ENCODE results near the gene NOS1AP.

DNA sequence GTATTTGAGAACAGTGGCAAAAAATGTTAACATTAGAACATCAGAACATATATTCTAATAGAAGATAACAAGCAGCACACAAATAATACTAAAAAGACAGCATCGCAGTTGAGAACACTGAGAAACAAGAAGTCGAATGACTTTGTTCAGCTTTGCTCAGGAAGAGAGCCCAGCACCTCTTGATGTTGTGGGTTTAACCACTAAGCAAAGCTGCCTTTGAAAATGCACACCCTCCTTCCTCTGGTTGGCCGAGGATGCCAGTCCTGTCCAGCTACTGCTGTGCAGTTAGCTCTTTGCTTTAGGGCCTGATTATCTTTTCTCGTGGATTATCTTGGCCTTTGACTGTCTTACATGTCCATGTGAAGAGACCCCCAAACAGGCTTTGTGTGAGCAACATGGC, 246.7 kb downstream of the NOS1AP start:
- TF ChIP-seq POLR2A (IDR thresholded peaks at IDR 0.05; ENCODE audit: low read depth, low read length) (no peak), POLR2AphosphoS5 (IDR thresholded peaks at IDR 0.05; ENCODE audit: low read depth, low read length) (no peak)
